ENCODE results near the gene OR14J1.

OR14J1 gene, protein sequence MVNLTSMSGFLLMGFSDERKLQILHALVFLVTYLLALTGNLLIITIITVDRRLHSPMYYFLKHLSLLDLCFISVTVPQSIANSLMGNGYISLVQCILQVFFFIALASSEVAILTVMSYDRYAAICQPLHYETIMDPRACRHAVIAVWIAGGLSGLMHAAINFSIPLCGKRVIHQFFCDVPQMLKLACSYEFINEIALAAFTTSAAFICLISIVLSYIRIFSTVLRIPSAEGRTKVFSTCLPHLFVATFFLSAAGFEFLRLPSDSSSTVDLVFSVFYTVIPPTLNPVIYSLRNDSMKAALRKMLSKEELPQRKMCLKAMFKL

DNA sequence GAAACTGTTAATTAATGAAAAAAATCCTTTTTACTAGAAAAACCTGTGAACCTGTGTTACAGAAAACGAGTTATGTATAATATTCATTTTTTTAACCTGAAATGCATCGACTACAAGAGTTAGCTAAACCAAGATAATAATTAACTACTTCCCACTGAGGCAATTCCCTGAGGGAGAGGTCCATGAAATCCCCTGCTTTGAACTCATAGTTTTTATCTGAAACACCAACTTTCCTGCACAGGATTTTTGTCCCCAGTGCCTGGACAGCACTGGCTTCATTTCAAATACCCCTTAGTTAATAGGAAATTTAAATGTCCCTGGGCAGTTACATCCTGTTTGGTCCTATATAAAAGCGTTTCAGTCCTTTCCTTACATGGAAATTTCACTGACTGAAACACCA lies at the start of gene OR14J1:
TSS of gene OR14J1 (plus strand) at position 386 of the 400 bp plus-strand sequence. CDS start 4,989 bp downstream, outside the sequence.
- ChIA-PET CTCF (interaction anchor here (0.6 kb wide), 1 partner anchor 182 kb away, joined by 5 read pairs; no protein-coding TSS in a partner anchor), POLR2A (no interaction called here)
- TF ChIP-seq ZNF384 (IDR thresholded peaks at IDR 0.05): no peak
- TF ChIP-seq FOXA1 (IDR thresholded peaks at IDR 0.05): no peak
- TF ChIP-seq TARDBP (IDR thresholded peaks at IDR 0.05): no peak
- no peak for TF ChIP-seq HDGF (IDR thresholded peaks at IDR 0.05; ENCODE audit: borderline replicate concordance)
- no peak for TF ChIP-seq ELF4 (IDR thresholded peaks at IDR 0.05)
- TF ChIP-seq SUZ12 (IDR thresholded peaks at IDR 0.05): no peak
- no peak for TF ChIP-seq CTBP1 (IDR thresholded peaks at IDR 0.05; ENCODE audit: borderline replicate concordance)
- TF ChIP-seq BHLHE40 (IDR thresholded peaks at IDR 0.05; ENCODE audit: borderline replicate concordance): no peak
- no peak for TF ChIP-seq L3MBTL2 (conservative IDR thresholded peaks at IDR 0.05)
- TF ChIP-seq ARNT (IDR thresholded peaks at IDR 0.05): no peak
- DNase-seq (ENCODE audit: extremely low spot score): no peak

DNA sequence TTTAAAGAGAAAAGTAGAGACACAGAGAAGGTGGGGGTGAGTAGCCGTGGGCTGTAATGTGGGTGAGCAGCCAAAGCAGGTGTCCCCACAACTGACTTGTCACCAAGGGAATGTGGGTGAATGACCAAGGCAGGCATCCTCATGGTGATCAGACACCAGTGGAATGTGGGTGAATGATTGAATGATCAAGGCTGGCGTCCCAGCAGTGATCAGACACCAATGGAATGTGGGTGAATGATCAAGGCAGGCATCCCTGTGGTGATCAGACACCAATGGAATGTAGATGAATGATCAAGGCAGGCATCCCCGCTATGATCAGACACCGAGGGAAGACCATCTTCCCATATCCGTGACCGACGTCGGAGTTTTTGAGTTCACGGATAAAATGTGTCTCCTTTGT lies 49.8 kb upstream of the OR14J1 start:
- no peak for DNase-seq (ENCODE audit: extremely low spot score)
- no peak for TF ChIP-seq CTBP1 (IDR thresholded peaks at IDR 0.05; ENCODE audit: borderline replicate concordance)
- no peak for TF ChIP-seq HDGF (IDR thresholded peaks at IDR 0.05; ENCODE audit: borderline replicate concordance)
- TF ChIP-seq ARNT (IDR thresholded peaks at IDR 0.05): no peak
- TF ChIP-seq ELF4 (IDR thresholded peaks at IDR 0.05): no peak
- no peak for TF ChIP-seq SUZ12 (IDR thresholded peaks at IDR 0.05)
- no peak for TF ChIP-seq FOXM1 (IDR thresholded peaks at IDR 0.05; ENCODE audit: borderline replicate concordance)
- CTCF ChIA-PET: no interaction called here
- POLR2A ChIA-PET: no interaction called here

DNA sequence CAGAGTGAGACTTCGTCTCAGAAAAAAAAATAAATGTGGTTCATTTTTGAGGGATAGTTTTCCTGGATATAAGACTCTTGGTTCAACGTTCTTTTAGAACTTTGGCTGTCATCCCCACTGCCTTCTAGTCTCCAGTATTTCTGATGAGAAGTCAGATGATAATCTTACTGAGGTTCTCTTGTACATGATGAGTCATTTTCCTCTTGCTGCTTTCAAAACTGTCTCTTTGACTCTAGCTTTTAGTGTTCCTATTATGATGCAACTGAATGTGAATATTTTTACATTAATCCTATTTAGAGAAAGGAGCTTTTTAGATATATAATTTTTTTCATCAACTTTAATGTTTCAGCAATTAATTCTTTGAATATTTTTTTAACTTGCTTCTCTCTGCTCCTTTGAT lies 46.0 kb upstream of the OR14J1 start:
- DNase-seq (ENCODE audit: extremely low spot score): no peak
- TF ChIP-seq SUZ12 (IDR thresholded peaks at IDR 0.05) (no peak), TARDBP (IDR thresholded peaks at IDR 0.05) (no peak), NFRKB (IDR thresholded peaks at IDR 0.05) (no peak), FOXA1 (IDR thresholded peaks at IDR 0.05) (no peak), ZNF384 (IDR thresholded peaks at IDR 0.05) (no peak), CTBP1 (IDR thresholded peaks at IDR 0.05; ENCODE audit: borderline replicate concordance) (no peak), ELF4 (IDR thresholded peaks at IDR 0.05) (no peak), LEF1 (IDR thresholded peaks at IDR 0.05; ENCODE audit: borderline replicate concordance) (no peak), SP1 (IDR thresholded peaks at IDR 0.05) (no peak), FOXM1 (IDR thresholded peaks at IDR 0.05; ENCODE audit: borderline replicate concordance) (no peak), ARNT (IDR thresholded peaks at IDR 0.05) (no peak), FOXK2 (IDR thresholded peaks at IDR 0.05) (no peak), HDGF (IDR thresholded peaks at IDR 0.05; ENCODE audit: borderline replicate concordance) (no peak), L3MBTL2 (conservative IDR thresholded peaks at IDR 0.05) (no peak)
- TF ChIP-seq, protein P1, sequence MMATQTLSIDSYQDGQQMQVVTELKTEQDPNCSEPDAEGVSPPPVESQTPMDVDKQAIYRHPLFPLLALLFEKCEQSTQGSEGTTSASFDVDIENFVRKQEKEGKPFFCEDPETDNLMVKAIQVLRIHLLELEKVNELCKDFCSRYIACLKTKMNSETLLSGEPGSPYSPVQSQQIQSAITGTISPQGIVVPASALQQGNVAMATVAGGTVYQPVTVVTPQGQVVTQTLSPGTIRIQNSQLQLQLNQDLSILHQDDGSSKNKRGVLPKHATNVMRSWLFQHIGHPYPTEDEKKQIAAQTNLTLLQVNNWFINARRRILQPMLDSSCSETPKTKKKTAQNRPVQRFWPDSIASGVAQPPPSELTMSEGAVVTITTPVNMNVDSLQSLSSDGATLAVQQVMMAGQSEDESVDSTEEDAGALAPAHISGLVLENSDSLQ (IDR thresholded peaks at IDR 0.05): no peak
- ChIA-PET CTCF (no interaction called here), POLR2A (no interaction called here)

DNA sequence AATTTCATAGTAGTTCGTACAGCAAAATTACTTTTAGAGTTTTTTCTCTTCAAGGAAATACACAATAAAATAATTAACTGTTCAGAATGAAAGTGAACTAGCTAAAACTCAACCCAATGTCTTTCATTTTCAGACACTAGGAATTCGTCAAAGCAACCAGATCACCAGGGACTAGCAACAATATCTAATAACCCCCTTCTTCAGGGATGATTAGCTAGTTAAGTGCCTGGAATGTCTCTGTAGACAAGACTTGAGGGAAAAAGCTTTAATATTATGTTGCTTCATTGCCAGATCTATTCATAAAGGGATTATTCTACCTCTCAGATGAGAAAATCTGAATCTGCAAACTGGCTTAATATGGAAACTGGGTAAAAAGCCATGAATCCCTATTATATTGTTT lies 41.8 kb upstream of the OR14J1 start:
- DNase-seq (ENCODE audit: extremely low spot score): no peak
- no peak for TF ChIP-seq TARDBP (IDR thresholded peaks at IDR 0.05)
- TF ChIP-seq SUZ12 (IDR thresholded peaks at IDR 0.05): no peak
- TF ChIP-seq FOXA1 (IDR thresholded peaks at IDR 0.05): no peak
- TF ChIP-seq L3MBTL2 (conservative IDR thresholded peaks at IDR 0.05): no peak
- TF ChIP-seq, protein P1 (IDR thresholded peaks at IDR 0.05): no peak
- no peak for TF ChIP-seq SP1 (IDR thresholded peaks at IDR 0.05)
- POLR2A ChIA-PET: no interaction called here
- CTCF ChIA-PET: no interaction called here

DNA sequence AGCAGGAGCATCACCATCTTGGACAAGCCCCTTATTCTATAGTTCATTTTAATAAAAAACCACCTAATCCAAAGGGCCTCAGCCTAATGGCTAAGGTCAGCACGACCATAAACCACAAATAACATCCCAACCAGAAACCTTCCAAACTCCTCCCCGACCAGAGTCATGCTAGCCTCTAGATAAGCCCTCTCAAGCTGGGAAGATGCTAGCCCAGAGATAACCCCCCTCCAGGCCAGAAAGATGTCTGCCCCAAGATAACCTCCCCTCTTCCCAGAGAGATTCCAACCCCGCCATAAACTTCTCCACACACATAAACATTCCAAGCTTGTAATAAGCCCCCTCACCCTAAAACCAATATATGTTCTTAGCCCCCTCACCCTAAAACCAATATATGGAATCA lies 38.5 kb upstream of the OR14J1 start:
- CTCF ChIA-PET: no interaction called here
- DNase-seq (ENCODE audit: extremely low spot score): no peak
- POLR2A ChIA-PET: no interaction called here
- TF ChIP-seq LEF1 (IDR thresholded peaks at IDR 0.05; ENCODE audit: borderline replicate concordance) (no peak), SP1 (IDR thresholded peaks at IDR 0.05) (no peak)

GRCh38 chr6:29294499-29294914 lies 7.0 kb upstream of the OR14J1 start:
- DNase-seq (ENCODE audit: extremely low spot score): no peak
- TF ChIP-seq CTBP1 (IDR thresholded peaks at IDR 0.05; ENCODE audit: borderline replicate concordance): no peak
- TF ChIP-seq FOXK2 (IDR thresholded peaks at IDR 0.05): no peak
- TF ChIP-seq L3MBTL2 (conservative IDR thresholded peaks at IDR 0.05): no peak
- no peak for TF ChIP-seq FOXM1 (IDR thresholded peaks at IDR 0.05; ENCODE audit: borderline replicate concordance)
- TF ChIP-seq FOXA1 (IDR thresholded peaks at IDR 0.05): no peak
- no peak for TF ChIP-seq ELF4 (IDR thresholded peaks at IDR 0.05)
- TF ChIP-seq TARDBP (IDR thresholded peaks at IDR 0.05): no peak
- TF ChIP-seq NFRKB (IDR thresholded peaks at IDR 0.05): no peak
- TF ChIP-seq, protein P1 (IDR thresholded peaks at IDR 0.05): no peak
- no peak for TF ChIP-seq SUZ12 (IDR thresholded peaks at IDR 0.05)
- TF ChIP-seq ARNT (IDR thresholded peaks at IDR 0.05): no peak
- no peak for TF ChIP-seq LEF1 (IDR thresholded peaks at IDR 0.05; ENCODE audit: borderline replicate concordance)
- no peak for TF ChIP-seq SP1 (IDR thresholded peaks at IDR 0.05)
- TF ChIP-seq BHLHE40 (IDR thresholded peaks at IDR 0.05; ENCODE audit: borderline replicate concordance): no peak
- no peak for TF ChIP-seq ZNF384 (IDR thresholded peaks at IDR 0.05)
- no peak for TF ChIP-seq HDGF (IDR thresholded peaks at IDR 0.05; ENCODE audit: borderline replicate concordance)
- ChIA-PET POLR2A (no interaction called here), CTCF (no interaction called here)
